Measurements from ENCODE around the gene FSD2. TPM values are rescaled to one million over a fixed set of nuclear protein-coding genes. Genes with fewer than 3 reads are reported as not detected.

Gene FSD2, protein sequence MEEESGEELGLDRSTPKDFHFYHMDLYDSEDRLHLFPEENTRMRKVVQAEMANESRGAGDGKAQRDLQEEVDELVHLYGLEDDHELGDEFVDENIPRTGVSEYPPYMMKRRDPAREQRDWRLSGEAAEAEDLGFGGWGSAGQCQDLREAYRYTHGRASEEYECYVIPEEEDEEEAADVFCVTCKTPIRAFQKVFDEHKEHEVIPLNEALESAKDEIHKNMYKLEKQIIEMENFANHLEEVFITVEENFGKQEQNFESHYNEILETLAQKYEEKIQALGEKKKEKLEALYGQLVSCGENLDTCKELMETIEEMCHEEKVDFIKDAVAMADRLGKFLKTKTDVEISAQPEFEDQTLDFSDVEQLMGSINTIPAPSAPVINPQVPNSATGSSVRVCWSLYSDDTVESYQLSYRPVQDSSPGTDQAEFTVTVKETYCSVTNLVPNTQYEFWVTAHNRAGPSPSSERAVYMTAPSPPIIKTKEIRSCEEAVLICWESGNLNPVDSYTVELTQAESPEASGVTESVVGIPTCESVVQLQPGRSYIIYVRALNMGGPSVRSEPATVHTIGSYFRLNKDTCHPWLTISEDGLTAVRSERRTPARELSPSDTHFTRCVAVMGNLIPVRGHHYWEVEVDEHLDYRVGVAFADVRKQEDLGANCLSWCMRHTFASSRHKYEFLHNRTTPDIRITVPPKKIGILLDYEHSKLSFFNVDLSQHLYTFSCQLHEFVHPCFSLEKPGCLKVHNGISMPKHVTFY
- 9.6 TPM for total RNA-seq

GRCh38 chr15:82805994-82806406 lies at the start of gene FSD2:
TSS of gene FSD2 (minus strand) at chr15:82806069. CDS start at chr15:82787390, 18,679 bp downstream.

GRCh38 chr15:82809308-82810060 lies 3.6 kb upstream of the FSD2 start, which contains the start of gene WHAMM:
TSS of gene WHAMM (plus strand) at chr15:82809628. CDS start at chr15:82809727, 99 bp downstream.

DNA sequence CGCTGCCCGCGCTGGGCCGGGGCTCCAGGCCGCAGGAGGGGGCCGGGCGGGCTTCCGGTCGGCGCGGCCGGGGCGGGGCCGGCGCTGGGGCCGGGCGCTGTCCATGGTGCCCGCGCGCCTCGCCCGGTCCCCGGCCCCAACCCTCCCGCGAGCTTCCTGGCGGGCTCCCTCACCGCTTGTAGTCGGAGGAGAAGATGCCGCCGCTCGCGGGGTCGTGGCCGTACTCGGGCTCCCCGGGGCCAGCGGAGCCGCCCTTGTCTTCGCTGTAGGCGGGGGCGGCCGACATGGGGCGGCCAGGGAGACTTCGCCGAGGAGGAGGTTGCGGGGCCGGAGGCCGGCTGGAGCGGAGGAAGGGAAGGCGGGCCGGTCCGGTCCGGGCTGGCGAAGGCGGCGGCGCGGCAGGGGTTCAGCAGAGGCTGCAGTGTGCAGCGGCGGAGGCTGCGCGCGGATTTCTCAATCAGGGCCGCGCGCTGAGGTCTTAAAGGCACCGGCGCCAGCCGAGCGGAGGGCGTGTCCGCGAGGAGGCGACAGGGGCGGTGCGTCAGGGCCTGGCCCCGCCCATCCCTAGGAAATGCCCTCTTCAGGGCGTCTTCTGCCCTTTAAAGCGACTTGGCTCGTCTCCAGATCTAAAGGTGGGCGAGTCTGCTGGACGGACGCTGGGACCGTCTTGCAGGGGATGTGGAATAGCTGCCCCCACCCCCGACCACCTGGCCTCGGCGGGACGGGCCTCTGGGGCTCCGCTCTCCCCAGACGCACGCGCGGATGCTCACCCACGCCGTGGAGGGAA lies 96.3 kb downstream of the FSD2 start, which contains the start of gene AP3B2:
Gene AP3B2, minus strand, starts transcription at position 455 of the 787 bp plus-strand sequence. Its CDS starts 169 bp downstream, at position 286.

Other genes with a start within 250 kb of the FSD2 start
- gene CPEB1, start 158.7 kb downstream of the FSD2 start, total RNA-seq, result 3.1 TPM
- gene AP3B2, start 96.2 kb downstream of the FSD2 start, total RNA-seq, result 2.1 TPM
- 6.8 TPM for gene WHAMM, start 3.6 kb upstream of the FSD2 start, total RNA-seq
- 27.0 TPM for gene HOMER2, start 146.7 kb upstream of the FSD2 start, total RNA-seq
- 25.6 TPM for gene RAMAC, start 180.1 kb upstream of the FSD2 start, total RNA-seq
- 48.6 TPM for gene C15orf40, start 205.6 kb upstream of the FSD2 start, total RNA-seq

Data from metanephros (tissue), 1 donor.